ENCODE data around the gene BNC2.

Gene BNC2

GRCh38 chr9:16608906-16609305 is 261.6 kb downstream of the BNC2 start:
- TF ChIP-seq EP300 (IDR thresholded peaks at IDR 0.05; ENCODE audit: borderline replicate concordance) (no peak), USF1 (IDR thresholded peaks at IDR 0.05) (no peak), NFIC (IDR thresholded peaks at IDR 0.05) (no peak), RAD21 (IDR thresholded peaks at IDR 0.05; ENCODE audit: low read depth) (no peak), ZBTB7A (IDR thresholded peaks at IDR 0.05; ENCODE audit: low read depth) (no peak), TEAD4 (IDR thresholded peaks at IDR 0.05) (no peak), TAF1 (IDR thresholded peaks at IDR 0.05; ENCODE audit: low read depth) (no peak), MAX (IDR thresholded peaks at IDR 0.05) (no peak)

- no peak for TF ChIP-seq MAX (IDR thresholded peaks at IDR 0.05)
- TF ChIP-seq CREB1 (IDR thresholded peaks at IDR 0.05; ENCODE audit: low read depth), result no peak
- no peak for TF ChIP-seq TCF12 (IDR thresholded peaks at IDR 0.05; ENCODE audit: low read depth)
- no peak for TF ChIP-seq EP300 (IDR thresholded peaks at IDR 0.05; ENCODE audit: borderline replicate concordance)
- TF ChIP-seq YY1 (IDR thresholded peaks at IDR 0.05; ENCODE audit: low read depth), result no peak
- TF ChIP-seq ZBTB7A (IDR thresholded peaks at IDR 0.05; ENCODE audit: low read depth), result no peak
- no peak for TF ChIP-seq CEBPB (IDR thresholded peaks at IDR 0.05)
- no peak for TF ChIP-seq NFIC (IDR thresholded peaks at IDR 0.05)
- TF ChIP-seq RAD21 (IDR thresholded peaks at IDR 0.05; ENCODE audit: low read depth), result no peak
- TF ChIP-seq REST (IDR thresholded peaks at IDR 0.05; ENCODE audit: low read depth), result no peak
- TF ChIP-seq FOXM1 (IDR thresholded peaks at IDR 0.05; ENCODE audit: borderline replicate concordance, low read depth), result no peak
These were observed 268.0 kb downstream of the BNC2 start for GRCh38 chr9:16602494-16602893.

GRCh38 chr9:16601991-16602390 is 268.5 kb downstream of the BNC2 start:
- TF ChIP-seq RAD21 (IDR thresholded peaks at IDR 0.05; ENCODE audit: low read depth), result 0 out of 2 replicates have a peak, but pooled peaks have one; percentile 5
- no peak for TF ChIP-seq TAF1 (IDR thresholded peaks at IDR 0.05; ENCODE audit: low read depth)

- TF ChIP-seq MAX (IDR thresholded peaks at IDR 0.05) (no peak), ZBTB7A (IDR thresholded peaks at IDR 0.05; ENCODE audit: low read depth) (no peak), REST (IDR thresholded peaks at IDR 0.05; ENCODE audit: low read depth) (no peak), TEAD4 (IDR thresholded peaks at IDR 0.05) (no peak), NFIC (IDR thresholded peaks at IDR 0.05) (no peak), RAD21 (IDR thresholded peaks at IDR 0.05; ENCODE audit: low read depth) (no peak), USF1 (IDR thresholded peaks at IDR 0.05) (no peak), CREB1 (IDR thresholded peaks at IDR 0.05; ENCODE audit: low read depth) (no peak), TAF1 (IDR thresholded peaks at IDR 0.05; ENCODE audit: low read depth) (no peak), EP300 (IDR thresholded peaks at IDR 0.05; ENCODE audit: borderline replicate concordance) (no peak), FOXM1 (IDR thresholded peaks at IDR 0.05; ENCODE audit: borderline replicate concordance, low read depth) (no peak), EGR1 (IDR thresholded peaks at IDR 0.05) (no peak), TCF12 (IDR thresholded peaks at IDR 0.05; ENCODE audit: low read depth) (no peak)
These were observed 272.2 kb downstream of the BNC2 start for GRCh38 chr9:16598316-16598715.

- TF ChIP-seq EP300 (IDR thresholded peaks at IDR 0.05; ENCODE audit: borderline replicate concordance) (no peak), EGR1 (IDR thresholded peaks at IDR 0.05) (no peak), MAX (IDR thresholded peaks at IDR 0.05) (no peak)
These were observed 273.3 kb downstream of the BNC2 start for GRCh38 chr9:16597136-16597535.

GRCh38 chr9:16595227-16595626 is 275.2 kb downstream of the BNC2 start:
- no peak for TF ChIP-seq FOXM1 (IDR thresholded peaks at IDR 0.05; ENCODE audit: borderline replicate concordance, low read depth)

- TF ChIP-seq USF1 (IDR thresholded peaks at IDR 0.05) (no peak), FOXM1 (IDR thresholded peaks at IDR 0.05; ENCODE audit: borderline replicate concordance, low read depth) (no peak), TEAD4 (IDR thresholded peaks at IDR 0.05) (no peak), TCF12 (IDR thresholded peaks at IDR 0.05; ENCODE audit: low read depth) (no peak), ZBTB7A (IDR thresholded peaks at IDR 0.05; ENCODE audit: low read depth) (no peak), YY1 (IDR thresholded peaks at IDR 0.05; ENCODE audit: low read depth) (no peak), TAF1 (IDR thresholded peaks at IDR 0.05; ENCODE audit: low read depth) (no peak), EGR1 (IDR thresholded peaks at IDR 0.05) (no peak), CEBPB (IDR thresholded peaks at IDR 0.05) (no peak), NFIC (IDR thresholded peaks at IDR 0.05) (no peak), EP300 (IDR thresholded peaks at IDR 0.05; ENCODE audit: borderline replicate concordance) (no peak), RAD21 (IDR thresholded peaks at IDR 0.05; ENCODE audit: low read depth) (no peak)
These were observed 275.7 kb downstream of the BNC2 start for GRCh38 chr9:16594787-16595186.

Data from Ishikawa (cell line).